ENCODE measurements around the gene PRAMEF27. TPM values are rescaled to one million over a fixed set of nuclear protein-coding genes. Genes with fewer than 3 reads are reported as not detected.
"Not testable (repeated sequence)": the region's sequence is repeated elsewhere in the genome, so short reads cannot be mapped to it uniquely, and the experiment has no call there.

Gene PRAMEF27
- total RNA-seq: not detected

GRCh38 chr1:13056475-13056874 lies at the start of gene PRAMEF27:
Gene PRAMEF27 (minus strand): TSS chr1:13056575. CDS start chr1:13053659, 2,916 bp downstream.
- intact Hi-C loops (cut with DNase I); H3K9me3 ChIP-seq; ATAC-seq: not testable (repeated sequence)

GRCh38 chr1:13070474-13070873 lies 14.1 kb upstream of the PRAMEF27 start, which contains the start of gene PRAMEF25:
Gene PRAMEF25 (plus strand): TSS chr1:13070774. CDS start chr1:13073694, 2,920 bp downstream.
- H3K9me3 ChIP-seq; ATAC-seq; H3K27ac ChIP-seq; H3K27me3 ChIP-seq; H3K4me1 ChIP-seq; intact Hi-C loops (cut with DNase I); H3K36me3 ChIP-seq (replicated peaks in 1 of 2; ENCODE audit: insufficient read depth in 1 of 2, low read depth in 2 of 2); DNase-seq; H3K4me3 ChIP-seq: not testable (repeated sequence)
- no CpG with 5 or more reads among the region's 4 CpGs for WGBS, 2 donors

More at GRCh38 chr1:13056475-13056874, at the start of gene PRAMEF27:
- not testable (repeated sequence) for H3K4me1 ChIP-seq; DNase-seq; H3K27ac ChIP-seq; H3K4me3 ChIP-seq; H3K36me3 ChIP-seq (replicated peaks in 1 of 2; ENCODE audit: insufficient read depth in 1 of 2, low read depth in 2 of 2); H3K27me3 ChIP-seq
- 22 to 70% methylated on average over 3 of the region's 3 CpGs for WGBS, 2 donors

GRCh38 chr1:13019846-13020245 lies 36.5 kb downstream of the PRAMEF27 start:
- H3K27ac ChIP-seq; ATAC-seq; DNase-seq; H3K27me3 ChIP-seq; H3K4me1 ChIP-seq; H3K4me3 ChIP-seq; H3K36me3 ChIP-seq (replicated peaks in 1 of 2; ENCODE audit: insufficient read depth in 1 of 2, low read depth in 2 of 2); intact Hi-C loops (cut with DNase I); H3K9me3 ChIP-seq: not testable (repeated sequence)
- WGBS, 2 donors: no CpG with 5 or more reads among the region's 9 CpGs

GRCh38 chr1:13011932-13012331 lies 44.4 kb downstream of the PRAMEF27 start:
- H3K4me3 ChIP-seq; DNase-seq; intact Hi-C loops (cut with DNase I); H3K27me3 ChIP-seq; H3K27ac ChIP-seq; H3K36me3 ChIP-seq (replicated peaks in 1 of 2; ENCODE audit: insufficient read depth in 1 of 2, low read depth in 2 of 2); H3K9me3 ChIP-seq; ATAC-seq; H3K4me1 ChIP-seq: not testable (repeated sequence)
- WGBS, 2 donors: no CpG with 5 or more reads among the region's 7 CpGs

GRCh38 chr1:13009348-13009747 lies 47.0 kb downstream of the PRAMEF27 start:
- H3K9me3 ChIP-seq; H3K36me3 ChIP-seq (replicated peaks in 1 of 2; ENCODE audit: insufficient read depth in 1 of 2, low read depth in 2 of 2); H3K4me3 ChIP-seq; H3K27me3 ChIP-seq; DNase-seq; ATAC-seq; intact Hi-C loops (cut with DNase I); H3K4me1 ChIP-seq; H3K27ac ChIP-seq: not testable (repeated sequence)
- WGBS, 2 donors: no CpG with 5 or more reads among the region's 3 CpGs

- WGBS, 2 donors: 33% methylated on average over 1 of the region's 4 CpGs; no CpG with 5 or more reads in 1 of the 2 donors
- H3K4me1 ChIP-seq; H3K27ac ChIP-seq; H3K4me3 ChIP-seq; H3K9me3 ChIP-seq; intact Hi-C loops (cut with DNase I); H3K36me3 ChIP-seq (replicated peaks in 1 of 2; ENCODE audit: insufficient read depth in 1 of 2, low read depth in 2 of 2); ATAC-seq; DNase-seq; H3K27me3 ChIP-seq: not testable (repeated sequence)
Observed at GRCh38 chr1:13005732-13006131, 50.6 kb downstream of the PRAMEF27 start.

Other genes with a start within 250 kb of the PRAMEF27 start
- not detected for gene PRAMEF11, start 225.2 kb downstream of the PRAMEF27 start, total RNA-seq
- gene HNRNPCL1, start 207.9 kb downstream of the PRAMEF27 start, total RNA-seq: not detected
- not detected for gene PRAMEF2, start 199.5 kb downstream of the PRAMEF27 start, total RNA-seq
- gene PRAMEF4, start 170.4 kb downstream of the PRAMEF27 start, total RNA-seq: not detected
- not detected for gene PRAMEF10, start 158.3 kb downstream of the PRAMEF27 start, total RNA-seq
- not detected for gene PRAMEF7, start 140.0 kb downstream of the PRAMEF27 start, total RNA-seq
- gene PRAMEF6, start 109.0 kb downstream of the PRAMEF27 start, total RNA-seq: not detected
- gene HNRNPCL3, start 4.2 kb upstream of the PRAMEF27 start, total RNA-seq: not detected
- gene PRAMEF25, start 14.2 kb upstream of the PRAMEF27 start, total RNA-seq: not detected
- gene HNRNPCL2, start 60.3 kb upstream of the PRAMEF27 start, total RNA-seq: not detected
- not detected for gene PRAMEF26, start 99.4 kb upstream of the PRAMEF27 start, total RNA-seq
- gene HNRNPCL4, start 109.1 kb upstream of the PRAMEF27 start, total RNA-seq: not detected
- not detected for gene PRAMEF9, start 115.3 kb upstream of the PRAMEF27 start, total RNA-seq
- gene PRAMEF13, start 144.8 kb upstream of the PRAMEF27 start, total RNA-seq: not detected
- not detected for gene PRAMEF18, start 169.6 kb upstream of the PRAMEF27 start, total RNA-seq
- gene PRAMEF5, start 197.6 kb upstream of the PRAMEF27 start, total RNA-seq: not detected
- not detected for gene PRAMEF8, start 228.6 kb upstream of the PRAMEF27 start, total RNA-seq
- gene PRAMEF33, start 247.0 kb upstream of the PRAMEF27 start, total RNA-seq: not detected